ENCODE data around the gene ANKRD13A.

GRCh38 chr12:109958374-109958773 lies 40.9 kb upstream of the ANKRD13A start:
- TF ChIP-seq POLR2AphosphoS5 (IDR thresholded peaks at IDR 0.05) (no peak), POLR2A (IDR thresholded peaks at IDR 0.05) (no peak)
- TF ChIP-seq, protein P1, sequence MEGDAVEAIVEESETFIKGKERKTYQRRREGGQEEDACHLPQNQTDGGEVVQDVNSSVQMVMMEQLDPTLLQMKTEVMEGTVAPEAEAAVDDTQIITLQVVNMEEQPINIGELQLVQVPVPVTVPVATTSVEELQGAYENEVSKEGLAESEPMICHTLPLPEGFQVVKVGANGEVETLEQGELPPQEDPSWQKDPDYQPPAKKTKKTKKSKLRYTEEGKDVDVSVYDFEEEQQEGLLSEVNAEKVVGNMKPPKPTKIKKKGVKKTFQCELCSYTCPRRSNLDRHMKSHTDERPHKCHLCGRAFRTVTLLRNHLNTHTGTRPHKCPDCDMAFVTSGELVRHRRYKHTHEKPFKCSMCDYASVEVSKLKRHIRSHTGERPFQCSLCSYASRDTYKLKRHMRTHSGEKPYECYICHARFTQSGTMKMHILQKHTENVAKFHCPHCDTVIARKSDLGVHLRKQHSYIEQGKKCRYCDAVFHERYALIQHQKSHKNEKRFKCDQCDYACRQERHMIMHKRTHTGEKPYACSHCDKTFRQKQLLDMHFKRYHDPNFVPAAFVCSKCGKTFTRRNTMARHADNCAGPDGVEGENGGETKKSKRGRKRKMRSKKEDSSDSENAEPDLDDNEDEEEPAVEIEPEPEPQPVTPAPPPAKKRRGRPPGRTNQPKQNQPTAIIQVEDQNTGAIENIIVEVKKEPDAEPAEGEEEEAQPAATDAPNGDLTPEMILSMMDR (IDR thresholded peaks at IDR 0.05), result no peak

All from stomach (tissue), 4 donors.